Caco-2 (cell line): ENCODE results near the gene TUBB8. TPM values are rescaled to one million over a fixed set of nuclear protein-coding genes. Genes with fewer than 3 reads are reported as not detected.

ENCODE experiments used
- BruUV-seq: library from RNA; stranded (reverse); fragments of 400-500 nt; replicated peaks from 2 replicates; lab custom pipeline; 2021; lab: Mats Ljungman, UMichigan
- CTCF ChIA-PET: fragments of 300-600 bp; sonication (Branson Sonifier 250); formaldehyde crosslinking; loops from one replicate; lab custom pipeline; 2022; ENCODE audit warnings: antibody characterized with exemption; lab: Charles Lee
- POLR2A ChIA-PET: fragments of 300-600 bp; sonication (Branson Sonifier 250); formaldehyde crosslinking; loops from one replicate; lab custom pipeline; 2022; ENCODE audit warnings: antibody characterized with exemption; lab: Charles Lee
- DNase-seq, 2 experiments: peaks; one replicate each; pipeline versions ENCODE4 v3.0.0 to v3.0.0-alpha.2; 2020 to 2022
- H3K27me3 ChIP-seq: replicated peaks from 2 replicates; pipeline ENCODE4 v1.6.0; 2011; ENCODE audit warnings: low read length; ENCODE audit not compliant: control insufficient read depth, insufficient read depth
- H3K36me3 ChIP-seq: 2 replicates; pipeline ENCODE4 v1.5.1; 2011; ENCODE audit warnings: low read length; ENCODE audit not compliant: control insufficient read depth, insufficient read depth
- H3K4me1 ChIP-seq: fragments of 250-450 bp; sonication (Bioruptor Pico); 2 replicates; pipeline ENCODE4 v1.5.1; 2020; ENCODE audit warnings: mild to moderate bottlenecking
- H3K4me3 ChIP-seq: 2 replicates; pipeline ENCODE4 v1.5.1; 2011; ENCODE audit warnings: low read depth, mild to moderate bottlenecking, control low read depth, low read length
- H3K9me3 ChIP-seq: fragments of 250-450 bp; sonication (Bioruptor Pico); 2 replicates; pipeline ENCODE4 v1.5.1; 2020; ENCODE audit warnings: mild to moderate bottlenecking, moderate library complexity
- H3K27ac Mint-ChIP-seq: one replicate; pipeline ENCODE4 v1.8.0; 2022; ENCODE audit warnings: mixed read lengths; ENCODE audit not compliant: unreplicated experiment
- H3K27me3 Mint-ChIP-seq: one replicate; pipeline ENCODE4 v1.8.0; 2022; ENCODE audit warnings: mixed read lengths; ENCODE audit not compliant: insufficient read depth, unreplicated experiment
- H3K36me3 Mint-ChIP-seq: one replicate; pipeline ENCODE4 v1.8.0; 2022; ENCODE audit warnings: mild to moderate bottlenecking, mixed read lengths; ENCODE audit not compliant: insufficient read depth, unreplicated experiment
- H3K4me1 Mint-ChIP-seq: one replicate; pipeline ENCODE4 v1.8.0; 2022; ENCODE audit warnings: low read depth, mixed read lengths; ENCODE audit not compliant: unreplicated experiment
- H3K4me3 Mint-ChIP-seq: one replicate; pipeline ENCODE4 v1.8.0; 2022; ENCODE audit warnings: mild to moderate bottlenecking, moderate library complexity, mixed read lengths; ENCODE audit not compliant: unreplicated experiment
- H3K9me3 Mint-ChIP-seq: one replicate; pipeline ENCODE4 v1.8.0; 2022; ENCODE audit warnings: mixed read lengths; ENCODE audit not compliant: unreplicated experiment
- intact Hi-C: fragments of 100-400 bp; cut with micrococcal nuclease; formaldehyde crosslinking; loops from one replicate; pipeline ENCODE4 v1.10.0; 2022; ENCODE audit not compliant: unreplicated experiment
- total RNA-seq: library from RNA; stranded (reverse); gene quantifications from 2 replicates; pipeline ENCODE4 v1.2.3, GENCODE V29; 2022
- TF ChIP-seq, protein P1 (sequence below), 2 experiments: fragments of 200-600 bp in 1 of 2; IDR thresholded peaks; 1 replicate in 1 of 2; 2 replicates in 1 of 2; pipeline versions ENCODE4 v1.5.1 to v1.8.0; 2011 to 2022; ENCODE audit warnings: antibody characterized with exemption in 1 of 2, control low read depth in 1 of 2, inconsistent platforms in 1 of 2, low read depth in 1 of 2, low read length in 1 of 2, mild to moderate bottlenecking in 1 of 2, moderate library complexity in 1 of 2; ENCODE audit not compliant: insufficient read depth in 1 of 2, severe bottlenecking in 1 of 2, unreplicated experiment in 1 of 2

Gene TUBB8
- total RNA-seq, 1 experiment from 2014 or later = not detected

DNA sequence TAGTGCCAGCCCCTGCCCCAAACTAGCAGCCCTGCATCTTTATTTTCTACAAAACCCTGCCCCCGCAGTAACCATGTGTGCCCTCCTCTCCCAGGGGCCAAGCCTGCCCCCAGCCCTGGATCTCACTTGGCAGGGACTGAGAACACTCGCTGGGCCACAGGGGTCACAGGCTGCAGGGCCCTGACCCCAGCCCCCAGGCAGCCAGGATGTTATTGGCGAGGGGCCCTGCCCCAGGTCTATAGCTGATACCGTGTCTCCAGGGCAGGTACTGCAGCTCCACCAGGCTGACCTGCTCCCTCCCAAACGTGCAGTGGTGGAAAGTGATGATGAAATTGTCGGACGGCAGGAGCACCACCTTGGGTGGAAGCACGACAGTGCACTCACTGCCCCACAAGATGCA is 35.9 kb upstream of the TUBB8 start:
- Histone ChIP-seq H3K9me3 (no peaks in the 10 kb centered on the region), H3K27me3 (no peaks in the 10 kb centered on the region), H3K4me3 (no peak overlapping the region), H3K36me3 (no peaks in the 10 kb centered on the region), H3K4me1 (no peaks in the 10 kb centered on the region)
- Mint-ChIP-seq H3K27me3 (peaks cover 4% of the 10 kb centered on the region), H3K9me3 (no peaks in the 10 kb centered on the region), H3K36me3 (peaks cover 6% of the 10 kb centered on the region), H3K4me1 (peaks cover 6% of the 10 kb centered on the region), H3K4me3 (no peak overlapping the region), H3K27ac (no peak overlapping the region)
- ChIA-PET CTCF (no interaction called here), POLR2A (no interaction called here)
- TF ChIP-seq, protein P1, sequence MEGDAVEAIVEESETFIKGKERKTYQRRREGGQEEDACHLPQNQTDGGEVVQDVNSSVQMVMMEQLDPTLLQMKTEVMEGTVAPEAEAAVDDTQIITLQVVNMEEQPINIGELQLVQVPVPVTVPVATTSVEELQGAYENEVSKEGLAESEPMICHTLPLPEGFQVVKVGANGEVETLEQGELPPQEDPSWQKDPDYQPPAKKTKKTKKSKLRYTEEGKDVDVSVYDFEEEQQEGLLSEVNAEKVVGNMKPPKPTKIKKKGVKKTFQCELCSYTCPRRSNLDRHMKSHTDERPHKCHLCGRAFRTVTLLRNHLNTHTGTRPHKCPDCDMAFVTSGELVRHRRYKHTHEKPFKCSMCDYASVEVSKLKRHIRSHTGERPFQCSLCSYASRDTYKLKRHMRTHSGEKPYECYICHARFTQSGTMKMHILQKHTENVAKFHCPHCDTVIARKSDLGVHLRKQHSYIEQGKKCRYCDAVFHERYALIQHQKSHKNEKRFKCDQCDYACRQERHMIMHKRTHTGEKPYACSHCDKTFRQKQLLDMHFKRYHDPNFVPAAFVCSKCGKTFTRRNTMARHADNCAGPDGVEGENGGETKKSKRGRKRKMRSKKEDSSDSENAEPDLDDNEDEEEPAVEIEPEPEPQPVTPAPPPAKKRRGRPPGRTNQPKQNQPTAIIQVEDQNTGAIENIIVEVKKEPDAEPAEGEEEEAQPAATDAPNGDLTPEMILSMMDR (IDR thresholded peaks at IDR 0.05; ENCODE audit: insufficient read depth in 1 of 2, low read depth in 1 of 2, low read length in 1 of 2, severe bottlenecking in 1 of 2, unreplicated experiment in 1 of 2) = no peak
- BruUV-seq = no TSS peak
- no peak for DNase-seq
- intact Hi-C loops = no loop called here

DNA sequence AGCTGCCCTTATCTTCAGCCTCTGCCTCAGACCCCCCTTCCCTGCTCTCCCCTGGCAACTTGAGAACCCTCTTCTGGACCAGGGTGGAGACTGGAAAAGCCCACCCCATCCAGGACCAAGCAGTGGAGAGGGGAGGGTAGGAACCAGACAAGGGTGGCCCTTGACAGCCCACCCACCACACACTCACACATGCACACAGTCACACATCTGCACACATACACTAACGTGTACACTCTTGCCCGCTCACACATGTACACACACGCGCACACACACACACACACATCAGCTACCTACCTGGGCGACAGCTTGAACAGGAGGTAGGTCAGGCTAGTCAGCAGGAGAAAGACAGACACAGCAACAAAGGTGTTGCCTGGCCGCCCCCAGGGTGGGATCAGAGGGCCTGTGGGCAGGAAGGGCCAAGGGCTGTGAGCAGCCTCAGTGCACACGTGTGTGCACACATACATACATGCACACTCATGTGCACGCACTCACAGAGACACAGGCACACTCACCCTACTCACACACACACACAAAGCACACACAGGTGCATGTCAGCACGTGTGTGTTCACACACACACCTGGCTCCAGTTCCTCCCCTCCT is 34.9 kb upstream of the TUBB8 start:
- H3K9me3 ChIP-seq = no peaks in the 10 kb centered on the region
- H3K9me3 Mint-ChIP-seq = no peaks in the 10 kb centered on the region
- BruUV-seq = no TSS peak
- no peaks in the 10 kb centered on the region for H3K36me3 ChIP-seq
- POLR2A ChIA-PET = no interaction called here
- no peaks in the 10 kb centered on the region for H3K27me3 ChIP-seq
- intact Hi-C loops = no loop called here
- no peak for DNase-seq
- TF ChIP-seq, protein P1 (IDR thresholded peaks at IDR 0.05; ENCODE audit: insufficient read depth in 1 of 2, low read depth in 1 of 2, low read length in 1 of 2, severe bottlenecking in 1 of 2, unreplicated experiment in 1 of 2) = no peak
- no peak overlapping the region for H3K4me3 ChIP-seq
- H3K4me1 ChIP-seq = no peaks in the 10 kb centered on the region
- peaks cover 6% of the 10 kb centered on the region for H3K36me3 Mint-ChIP-seq
- peaks cover 4% of the 10 kb centered on the region for H3K27me3 Mint-ChIP-seq
- H3K27ac Mint-ChIP-seq = no peak overlapping the region
- H3K4me3 Mint-ChIP-seq = no peak overlapping the region
- peaks cover 2% of the 10 kb centered on the region for H3K4me1 Mint-ChIP-seq
- CTCF ChIA-PET = no interaction called here

DNA sequence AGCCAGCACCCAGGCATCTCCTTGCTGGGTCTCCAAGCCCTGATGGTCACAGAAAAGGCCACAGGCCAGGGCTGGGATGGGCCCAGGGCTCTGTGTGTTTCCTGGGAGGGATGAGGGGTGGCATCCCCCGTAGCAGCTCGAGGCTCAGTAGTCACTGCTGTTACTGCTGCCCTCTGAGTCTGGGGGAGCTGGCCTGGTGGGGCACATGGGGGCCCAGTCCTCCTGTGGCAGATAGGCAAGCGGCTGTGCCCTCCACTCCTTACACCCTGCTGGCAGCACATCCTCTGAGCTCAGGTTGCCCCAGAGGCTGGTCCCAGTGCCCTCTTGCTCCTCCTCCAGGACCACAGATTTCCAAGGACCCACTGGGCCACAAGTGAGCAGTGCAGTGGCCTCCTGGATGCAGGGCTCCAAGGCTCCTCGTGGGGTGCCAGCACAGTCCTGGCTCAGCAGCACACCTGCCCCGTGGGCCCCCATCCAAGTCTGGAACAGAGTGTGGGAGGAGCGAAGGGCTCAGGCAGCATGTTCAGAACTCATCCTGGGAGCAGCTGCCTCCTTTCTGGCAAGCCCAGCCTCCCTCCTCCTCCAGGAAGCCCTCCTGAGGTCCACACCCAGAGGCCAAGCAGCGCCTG is 31.5 kb upstream of the TUBB8 start:
- CTCF ChIA-PET = no interaction called here
- POLR2A ChIA-PET = no interaction called here
- BruUV-seq = no TSS peak

More for the DNA sequence above, 31.5 kb upstream of the TUBB8 start:
- Mint-ChIP-seq H3K4me1 (no peaks in the 10 kb centered on the region), H3K27me3 (peaks cover 4% of the 10 kb centered on the region), H3K36me3 (peaks cover 6% of the 10 kb centered on the region), H3K27ac (no peak overlapping the region), H3K9me3 (no peaks in the 10 kb centered on the region), H3K4me3 (no peak overlapping the region)
- no peak overlapping the region for H3K4me3 ChIP-seq
- no peaks in the 10 kb centered on the region for H3K27me3 ChIP-seq
- TF ChIP-seq, protein P1 (IDR thresholded peaks at IDR 0.05; ENCODE audit: insufficient read depth in 1 of 2, low read depth in 1 of 2, low read length in 1 of 2, severe bottlenecking in 1 of 2, unreplicated experiment in 1 of 2) = no peak
- no peak for DNase-seq
- intact Hi-C loops = no loop called here
- H3K36me3 ChIP-seq = no peaks in the 10 kb centered on the region
- H3K9me3 ChIP-seq = no peaks in the 10 kb centered on the region
- H3K4me1 ChIP-seq = no peaks in the 10 kb centered on the region
